H1 (cell line): Measurements from ENCODE around the gene MDK. TPM values are rescaled to one million over a fixed set of nuclear protein-coding genes. Genes with fewer than 3 reads are reported as not detected.

Experiments used
- CTCF ChIA-PET: fragments of 300-600 bp; sonication (Branson Sonifier 250); formaldehyde crosslinking; loops from one replicate; lab custom pipeline; 2021; ENCODE audit not compliant: partially characterized antibody; lab: Charles Lee
- POLR2A ChIA-PET: fragments of 300-600 bp; sonication (Branson Sonifier 250); formaldehyde crosslinking; loops from one replicate; lab custom pipeline; 2021; ENCODE audit warnings: inconsistent platforms; ENCODE audit not compliant: partially characterized antibody; lab: Charles Lee
- DNase-seq, 2 experiments: peaks; one replicate each; pipeline versions ENCODE4 v3.0.0 to v3.0.0-alpha.2; 2010 to 2022; ENCODE audit warnings: low spot score in 2 of 2, low read depth in 1 of 2, mixed read lengths in 1 of 2
- FAIRE-seq: peaks from 2 replicates; lab custom pipeline; 2011; peaks lifted over from hg19 to GRCh38; lab: Jason Lieb, UNC
- H2AFZ ChIP-seq: 2 replicates; pipeline ENCODE4 v1.8.1; 2012; ENCODE audit warnings: low read length, inconsistent platforms
- H2AK5ac ChIP-seq: 2 replicates; pipeline ENCODE4 v1.6.1; 2013; ENCODE audit warnings: low read depth, low read length
- H2BK120ac ChIP-seq: replicated peaks from 2 replicates; pipeline ENCODE3; 2013; ENCODE audit warnings: low read depth, low read length, inconsistent platforms
- H2BK12ac ChIP-seq: 2 replicates; pipeline ENCODE4 v1.6.1; 2013; ENCODE audit warnings: low read depth, low read length
- H2BK15ac ChIP-seq: 2 replicates; pipeline ENCODE4 v1.6.1; 2013; ENCODE audit warnings: low read length
- H2BK20ac ChIP-seq: 2 replicates; pipeline ENCODE4 v1.6.1; 2013; ENCODE audit warnings: low read length
- H2BK5ac ChIP-seq: 2 replicates; pipeline ENCODE4 v1.6.1; 2013; ENCODE audit warnings: low read depth, low read length
- H3K14ac ChIP-seq: 2 replicates; pipeline ENCODE4 v1.6.1; 2013; ENCODE audit warnings: inconsistent platforms; ENCODE audit not compliant: insufficient read length
- H3K18ac ChIP-seq: 2 replicates; pipeline ENCODE4 v1.6.1; 2013; ENCODE audit warnings: low read length; ENCODE audit errors: extremely low read depth
- H3K23ac ChIP-seq: 2 replicates; pipeline ENCODE4 v1.6.1; 2013; ENCODE audit warnings: inconsistent platforms; ENCODE audit not compliant: insufficient read length
- H3K23me2 ChIP-seq: 2 replicates; pipeline ENCODE4 v1.6.1; 2013; ENCODE audit warnings: low read depth, low read length
- H3K27ac ChIP-seq: 2 replicates; pipeline ENCODE4 v1.6.1; 2011; ENCODE audit warnings: low read depth, low read length, inconsistent platforms
- H3K27me3 ChIP-seq, 4 experiments: replicated peaks in 1 of 4; 1 replicate in 1 of 4; 2 replicates in 3 of 4; pipeline versions ENCODE4 v1.6.1 to v1.8.1; 2011 to 2013; ENCODE audit warnings: low read length in 3 of 4, mild to moderate bottlenecking in 3 of 4, inconsistent platforms in 2 of 4, mixed read lengths in 2 of 4, moderate library complexity in 1 of 4; ENCODE audit not compliant: control insufficient read depth in 3 of 4, insufficient read depth in 3 of 4; ENCODE audit errors: extremely low read depth in 1 of 4
- H3K36me3 ChIP-seq, 4 experiments: 2 replicates each; pipeline versions ENCODE4 v1.6.1 to v1.8.1; 2011 to 2013; ENCODE audit warnings: mild to moderate bottlenecking in 4 of 4, low read length in 3 of 4, moderate library complexity in 2 of 4, control low read depth in 1 of 4, inconsistent platforms in 1 of 4; ENCODE audit not compliant: insufficient read depth in 4 of 4, control insufficient read depth in 2 of 4
- H3K4ac ChIP-seq: replicated peaks from 2 replicates; pipeline ENCODE3; 2013; ENCODE audit warnings: low read length, low read depth, mixed read lengths, inconsistent platforms; ENCODE audit not compliant: insufficient read length
- H3K4me1 ChIP-seq, 4 experiments: replicated peaks in 1 of 4; 1 replicate in 1 of 4; 2 replicates in 3 of 4; pipeline versions ENCODE4 v1.6.1 to v1.8.1; 2011 to 2013; ENCODE audit warnings: low read length in 3 of 4, inconsistent platforms in 2 of 4, mixed read lengths in 1 of 4; ENCODE audit not compliant: insufficient read depth in 4 of 4, control insufficient read depth in 3 of 4
- H3K4me2 ChIP-seq, 2 experiments: 2 replicates each; pipeline versions ENCODE4 v1.6.1 to v1.8.1; 2011 to 2013; ENCODE audit warnings: low read depth in 2 of 2, low read length in 2 of 2, control low read depth in 1 of 2, inconsistent platforms in 1 of 2, mild to moderate bottlenecking in 1 of 2; ENCODE audit not compliant: insufficient read depth in 1 of 2
- H3K4me3 ChIP-seq, 4 experiments: fragments of 200-600, 300-600 bp in 1 of 4; sonication (generic), shearing (Covaris generic), sonication (Bioruptor Twin) in 1 of 4; 2 replicates each; pipeline versions ENCODE4 v1.5.1 to v1.8.1; 2011 to 2016; ENCODE audit warnings: low read length in 4 of 4, low read depth in 3 of 4, control low read depth in 2 of 4, inconsistent platforms in 2 of 4, mild to moderate bottlenecking in 2 of 4, mixed read lengths in 1 of 4, moderate library complexity in 1 of 4; ENCODE audit not compliant: insufficient read depth in 2 of 4; ENCODE audit errors: extremely low read depth in 1 of 4
- H3K56ac ChIP-seq: replicated peaks from 2 replicates; pipeline ENCODE3; 2013; ENCODE audit warnings: low read depth, mild to moderate bottlenecking, mixed read lengths, low read length, inconsistent platforms; ENCODE audit not compliant: insufficient read length
- H3K79me1 ChIP-seq: 2 replicates; pipeline ENCODE4 v1.6.1; 2013; ENCODE audit warnings: low read depth, low read length, control low read depth
- H3K79me2 ChIP-seq, 2 experiments: 2 replicates each; pipeline versions ENCODE4 v1.6.1 to v1.8.1; 2012 to 2013; ENCODE audit warnings: low read length in 2 of 2, mild to moderate bottlenecking in 2 of 2, inconsistent platforms in 1 of 2; ENCODE audit not compliant: insufficient read depth in 2 of 2, control insufficient read depth in 1 of 2
- H3K9ac ChIP-seq, 4 experiments: replicated peaks in 1 of 4; 1 replicate in 1 of 4; 2 replicates in 3 of 4; pipeline versions ENCODE4 v1.6.1 to v1.8.1; 2011 to 2013; ENCODE audit warnings: low read depth in 3 of 4, low read length in 3 of 4, control low read depth in 2 of 4, mild to moderate bottlenecking in 2 of 4, moderate library complexity in 2 of 4, inconsistent platforms in 1 of 4; ENCODE audit errors: extremely low read depth in 1 of 4
- H3K9me3 ChIP-seq, 2 experiments: 2 replicates each; pipeline versions ENCODE4 v1.6.1 to v1.8.1; 2012 to 2013; ENCODE audit warnings: mild to moderate bottlenecking in 2 of 2, moderate library complexity in 2 of 2, control low read depth in 1 of 2, inconsistent platforms in 1 of 2, low read depth in 1 of 2, low read length in 1 of 2, mixed read lengths in 1 of 2; ENCODE audit not compliant: insufficient read depth in 2 of 2
- H4K20me1 ChIP-seq, 2 experiments: replicated peaks in 1 of 2; 2 replicates each; pipeline versions ENCODE3 to v1.8.1; 2011 to 2013; ENCODE audit warnings: inconsistent platforms in 2 of 2, low read length in 2 of 2, mild to moderate bottlenecking in 1 of 2; ENCODE audit not compliant: insufficient read depth in 2 of 2, control insufficient read depth in 1 of 2
- H4K5ac ChIP-seq: 2 replicates; pipeline ENCODE4 v1.6.1; 2013; ENCODE audit warnings: low read length, low read depth, mixed read lengths, inconsistent platforms; ENCODE audit not compliant: insufficient read length
- H4K8ac ChIP-seq: 2 replicates; pipeline ENCODE4 v1.8.0; 2013; ENCODE audit warnings: mild to moderate bottlenecking, moderate library complexity, low read length, inconsistent platforms; ENCODE audit not compliant: insufficient read depth; ENCODE audit errors: extremely low read depth
- H4K91ac ChIP-seq: replicated peaks from 2 replicates; pipeline ENCODE3; 2013; ENCODE audit warnings: low read length, mixed read lengths, inconsistent platforms; ENCODE audit not compliant: insufficient read length
- ASH2L ChIP-seq: fragments of 200-600, 300-600 bp; sonication (generic); IDR thresholded peaks from one replicate; pipeline ENCODE4 v1.7.1; 2017; ENCODE audit warnings: low read length
- CTBP2 ChIP-seq: IDR thresholded peaks from 2 replicates; pipeline ENCODE4 v1.7.0; 2011; ENCODE audit warnings: borderline replicate concordance, mild to moderate bottlenecking, moderate library complexity, mixed read lengths, low read length; ENCODE audit not compliant: insufficient read depth, insufficient read length
- NANOG ChIP-seq: IDR thresholded peaks from 2 replicates; pipeline ENCODE4 v1.6.1; 2011; ENCODE audit warnings: low read length, low read depth, mild to moderate bottlenecking, inconsistent platforms; ENCODE audit not compliant: insufficient read depth, poor library complexity, severe bottlenecking
- RAD21 ChIP-seq, 2 experiments: IDR thresholded peaks in 1 of 2; conservative IDR thresholded peaks in 1 of 2; 2 replicates each; pipeline ENCODE4 v1.6.1; 2011; ENCODE audit warnings: low read depth in 2 of 2, low read length in 2 of 2, improper control_type of control experiment in 1 of 2, inconsistent platforms in 1 of 2, mild to moderate bottlenecking in 1 of 2, moderate library complexity in 1 of 2
- TAF7 ChIP-seq: optimal IDR thresholded peaks from 2 replicates; pipeline ENCODE3; 2011; ENCODE audit warnings: low read depth, mild to moderate bottlenecking, inconsistent platforms, low read length, moderate library complexity, borderline replicate concordance
- WGBS, 2 experiments: shearing (Covaris generic) in 1 of 2; methylation state at CpG; one replicate each; pipeline versions ENCODE4 v1.1.6 to v1.1.7; 2013 to 2015; ENCODE audit warnings: low lambda C conversion rate in 2 of 2, mixed read lengths in 2 of 2, inconsistent platforms in 1 of 2, low coverage in 1 of 2, missing lambda C conversion rate in 1 of 2; ENCODE audit not compliant: insufficient replicate concordance in 2 of 2, insufficient coverage in 1 of 2, insufficient read length in 1 of 2; ENCODE audit errors: extremely low coverage in 1 of 2, missing lambda C conversion rate in 1 of 2; 5-methylcytosine and 5-hydroxymethylcytosine counted together
- polyA plus RNA-seq, 7 experiments: library from polyadenylated mRNA; depleted of rRNA in 3 of 7; stranded (reverse) in 5 of 7; unstranded in 2 of 7; fragments of >200 nt in 5 of 7; fragments of 200-250 nt in 2 of 7; gene quantifications; 1 replicate in 5 of 7; 2 replicates in 1 of 7; 4 replicates in 1 of 7; pipeline versions ENCODE4 v1.2.1 to v1.2.3, GENCODE V29; 2011 to 2013; ENCODE audit warnings: missing spikeins in 2 of 7, mixed read lengths in 2 of 7
- total RNA-seq: library from RNA; stranded (reverse); fragmentation: NEBNext Ultra II Directional; extraction: Animal tissue kit (Norgen Biotek cat#: 25700); gene quantifications from 2 replicates; pipeline ENCODE4 v1.2.1, GENCODE V29; 2021

MDK gene
- total and polyA plus RNA-seq, 2 of the 8 experiments (the other 6 are each of a cell fraction or from before 2014, with no cell fraction given), result 309 to 606 TPM

DNA sequence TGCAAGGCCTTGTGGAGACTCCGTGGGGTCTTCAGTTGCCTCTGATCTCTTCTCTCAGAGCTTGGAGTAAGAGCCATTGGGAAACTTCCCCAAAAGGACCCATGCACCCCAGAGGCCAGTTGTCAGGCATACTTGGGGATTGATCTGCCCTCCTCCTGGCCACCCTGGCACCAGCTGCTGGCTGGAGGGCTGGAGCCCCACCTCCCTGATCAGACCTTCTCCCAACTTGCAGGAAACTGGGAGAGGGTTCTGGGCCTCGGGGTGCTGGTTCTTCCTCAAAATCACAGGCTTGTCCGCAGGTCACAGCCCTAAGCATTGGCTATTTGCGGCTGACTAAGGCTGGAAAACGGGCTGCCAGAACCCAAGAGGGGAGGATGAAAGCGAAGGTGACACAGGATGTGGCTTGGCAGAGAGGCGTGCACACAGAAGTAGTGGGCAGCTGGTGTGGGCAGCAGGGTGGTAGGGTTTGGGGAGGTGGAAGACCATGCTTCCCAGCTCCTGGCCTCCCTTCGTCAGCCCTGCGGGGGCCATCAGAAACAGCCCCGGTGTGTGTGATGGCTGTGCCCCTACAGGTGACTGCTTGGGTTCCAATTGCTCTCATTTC is 35.5 kb upstream of the MDK start:
- Histone ChIP-seq H3K23me2 (peaks cover 13% of the 10 kb centered on the region), H3K23ac (no peak overlapping the region), H4K5ac (no peak overlapping the region), H2BK5ac (peak overlapping the region; percentile 49; the same call in 1 of the 2 replicates), H2BK15ac (peak overlapping the region; percentile 48; the same call in 1 of the 2 replicates)
- DNase-seq, result no peak
- TF ChIP-seq TAF7 (no peak), RAD21 (IDR thresholded peaks at IDR 0.05 in 1 of 2, conservative IDR thresholded peaks at IDR 0.05 in 1 of 2; ENCODE audit: low read depth in 2 of 2, low read length in 2 of 2) (no peak), CTBP2 (no peak), NANOG (no peak), ASH2L (no peak)
- TF ChIP-seq, all 59 proteins: peak for 0
- H3K9me3 ChIP-seq, result no peaks in the 10 kb centered on the region
- POLR2A ChIA-PET, result interaction anchor here (0.6 to 5.0 kb wide), 8 partner anchors 7 to 217 kb away, joined by 3 to 21 read pairs (median 4); partner anchors contain the start of gene MDK
- H3K4me3 ChIP-seq, result no peak overlapping the region
- H2BK120ac ChIP-seq, result peak overlapping the region; percentile 75
- peaks cover 13% of the 10 kb centered on the region for H3K79me1 ChIP-seq
- no peak overlapping the region for H3K56ac ChIP-seq
- H3K4me1 ChIP-seq, result peaks cover 28 to 47% (median 34%) of the 10 kb centered on the region in 4 experiments
- peak overlapping the region; percentile 98 for H2BK20ac ChIP-seq
- peak overlapping the region; percentile 77 for H4K91ac ChIP-seq
- peak overlapping the region; percentile 30 for H3K4ac ChIP-seq
- peak overlapping the region; percentile 56 for H2AK5ac ChIP-seq
- peak overlapping the region; percentile 60; the same call in 1 of the 2 replicates for H4K8ac ChIP-seq
- H3K27me3 ChIP-seq, result peaks cover 0 to 7% (median 4%) of the 10 kb centered on the region in 4 experiments; a peak in 1 of 7 replicates
- peaks cover 9 to 16% of the 10 kb centered on the region in 2 experiments for H4K20me1 ChIP-seq
- whole genome bisulfite sequencing, 2 experiments, result 86% methylated on average over 10 of the region's 10 CpGs; no CpG with 5 or more reads in 1 of the 2 experiments
- no peak overlapping the region for H3K27ac ChIP-seq
- no peak overlapping the region; a peak in 1 of 7 replicates for H3K9ac ChIP-seq
- H3K79me2 ChIP-seq, result peaks cover 0 to 29% of the 10 kb centered on the region in 2 experiments; a peak in 2 of 4 replicates
- peak overlapping the region; percentile 99; the same call in 1 of the 2 replicates for H2BK12ac ChIP-seq
- CTCF ChIA-PET, result interaction anchor here (0.6 to 44.5 kb wide), 13 partner anchors 4 to 915 kb away, joined by 3 to 1004 read pairs (median 6); partner anchors contain the start of genes CREB3L1, DGKZ and MDK
- H3K4me2 ChIP-seq, result peak overlapping the region; percentile 6 to 38; a peak in 1 of 4 replicates
- no peaks in the 10 kb centered on the region for H3K36me3 ChIP-seq
- no peak for FAIRE-seq
- H3K14ac ChIP-seq, result no peak overlapping the region
- no peak overlapping the region for H2AFZ ChIP-seq
- peak overlapping the region; percentile 26 for H3K18ac ChIP-seq
